Liver (tissue), 9 donors: Measurements from ENCODE around the gene ERVMER34-1. TPM values are rescaled to one million over a fixed set of nuclear protein-coding genes. Genes with fewer than 3 reads are reported as not detected.

ENCODE experiments used
- DNase-seq: peaks from one replicate; pipeline ENCODE4 v3.0.0-alpha.2; 2017; ENCODE audit warnings: low spot score
- H3K27ac ChIP-seq, 2 donors: one replicate each; pipeline ENCODE4 v1.7.0; 2013; ENCODE audit warnings: inconsistent platforms in 2 of 2, low read length in 2 of 2, control low read depth in 1 of 2, low read depth in 1 of 2, mild to moderate bottlenecking in 1 of 2
- H3K27me3 ChIP-seq, 4 donors: one replicate each; pipeline versions ENCODE4 v1.6.1 to v1.7.0; 2013; ENCODE audit warnings: low read length in 3 of 4, inconsistent platforms in 1 of 4, mild to moderate bottlenecking in 1 of 4, moderate library complexity in 1 of 4; ENCODE audit not compliant: control insufficient read depth in 4 of 4, insufficient read depth in 4 of 4
- H3K36me3 ChIP-seq, 4 donors: one replicate each; pipeline versions ENCODE4 v1.6.1 to v1.7.0; 2013; ENCODE audit warnings: low read length in 3 of 4, mild to moderate bottlenecking in 3 of 4, low read depth in 1 of 4, moderate library complexity in 1 of 4; ENCODE audit not compliant: control insufficient read depth in 4 of 4, insufficient read depth in 3 of 4
- H3K4me1 ChIP-seq, 4 donors: one replicate each; pipeline versions ENCODE4 v1.6.1 to v1.7.0; 2013; ENCODE audit warnings: low read length in 3 of 4, mild to moderate bottlenecking in 3 of 4, moderate library complexity in 1 of 4; ENCODE audit not compliant: control insufficient read depth in 4 of 4, insufficient read depth in 4 of 4
- H3K4me3 ChIP-seq, 3 donors: one replicate each; pipeline versions ENCODE4 v1.6.1 to v1.7.0; 2013; ENCODE audit warnings: low read length in 3 of 3, control low read depth in 1 of 3, low read depth in 1 of 3, mild to moderate bottlenecking in 1 of 3
- H3K9ac ChIP-seq, 2 donors: one replicate each; pipeline ENCODE4 v1.7.0; 2013; ENCODE audit warnings: low read length in 2 of 2, mild to moderate bottlenecking in 2 of 2, moderate library complexity in 2 of 2, control low read depth in 1 of 2, low read depth in 1 of 2
- H3K9me3 ChIP-seq, 4 donors: one replicate each; pipeline versions ENCODE4 v1.6.1 to v1.7.0; 2013; ENCODE audit warnings: low read length in 3 of 4; ENCODE audit not compliant: control insufficient read depth in 4 of 4
- ATF3 ChIP-seq: IDR thresholded peaks from 2 replicates; pipeline ENCODE4 v1.6.1; 2016; ENCODE audit warnings: antibody characterized with exemption
- CTCF ChIP-seq: fragments of 150-350 bp; IDR thresholded peaks from 2 replicates; pipeline ENCODE4 v1.5.1; 2017; ENCODE audit warnings: improper control_type of control experiment, low read depth, low read length; ENCODE audit not compliant: missing input control
- EGR1 ChIP-seq, 2 donors: IDR thresholded peaks; 2 replicates each; pipeline ENCODE4 v1.6.1; 2016 to 2018; ENCODE audit warnings: antibody characterized with exemption in 2 of 2, low read depth in 2 of 2
- FOXA1 ChIP-seq: IDR thresholded peaks from 2 replicates; pipeline ENCODE4 v1.6.1; 2016; ENCODE audit warnings: antibody characterized with exemption
- FOXA2 ChIP-seq: IDR thresholded peaks from 2 replicates; pipeline ENCODE4 v1.6.1; 2016; ENCODE audit warnings: antibody characterized with exemption
- GABPA ChIP-seq, 2 donors: IDR thresholded peaks in 1 of 2; conservative IDR thresholded peaks in 1 of 2; 2 replicates each; pipeline ENCODE4 v1.6.1; 2016; ENCODE audit warnings: antibody characterized with exemption in 2 of 2, mild to moderate bottlenecking in 1 of 2, moderate library complexity in 1 of 2
- HNF4A ChIP-seq, 2 donors: conservative IDR thresholded peaks; 2 replicates each; pipeline ENCODE4 v1.6.1; 2016; ENCODE audit warnings: antibody characterized with exemption in 2 of 2, mild to moderate bottlenecking in 2 of 2
- HNF4G ChIP-seq: IDR thresholded peaks from 2 replicates; pipeline ENCODE4 v1.6.1; 2016; ENCODE audit warnings: antibody characterized with exemption
- JUND ChIP-seq, 2 donors: IDR thresholded peaks; 2 replicates each; pipeline ENCODE4 v1.6.1; 2016; ENCODE audit warnings: antibody characterized with exemption in 2 of 2
- MAX ChIP-seq: IDR thresholded peaks from 2 replicates; pipeline ENCODE4 v1.6.1; 2016; ENCODE audit warnings: antibody characterized with exemption
- NR2F2 ChIP-seq: IDR thresholded peaks from 2 replicates; pipeline ENCODE4 v1.6.1; 2016; ENCODE audit warnings: antibody characterized with exemption
- RAD21 ChIP-seq, 2 donors: IDR thresholded peaks; 2 replicates each; pipeline ENCODE4 v1.6.1; 2016; ENCODE audit warnings: antibody characterized with exemption in 2 of 2, mild to moderate bottlenecking in 2 of 2
- REST ChIP-seq: IDR thresholded peaks from 2 replicates; pipeline ENCODE4 v1.6.1; 2016; ENCODE audit warnings: antibody characterized with exemption, mild to moderate bottlenecking
- RXRA ChIP-seq, 2 donors: IDR thresholded peaks; 2 replicates each; pipeline ENCODE4 v1.6.1; 2017 to 2018; ENCODE audit warnings: antibody characterized with exemption in 2 of 2, mild to moderate bottlenecking in 1 of 2
- SP1 ChIP-seq: IDR thresholded peaks from 2 replicates; pipeline ENCODE4 v1.6.1; 2018; ENCODE audit warnings: antibody characterized with exemption, mild to moderate bottlenecking
- TAF1 ChIP-seq: conservative IDR thresholded peaks from 2 replicates; pipeline ENCODE4 v1.6.1; 2016; ENCODE audit warnings: antibody characterized with exemption, mild to moderate bottlenecking
- YY1 ChIP-seq: IDR thresholded peaks from 2 replicates; pipeline ENCODE4 v1.6.1; 2016; ENCODE audit warnings: antibody characterized with exemption, mild to moderate bottlenecking
- ZBTB33 ChIP-seq: IDR thresholded peaks from 2 replicates; pipeline ENCODE4 v1.6.1; 2016; ENCODE audit warnings: antibody characterized with exemption
- WGBS: extraction: QIAGEN DNeasy Blood & Tissue Kit; methylation state at CpG from one replicate; pipeline ENCODE4 v1.1.7; 2013; 5-methylcytosine and 5-hydroxymethylcytosine counted together
- polyA plus RNA-seq, 2 donors: library from polyadenylated mRNA; stranded (reverse) in 1 of 2; unstranded in 1 of 2; fragments of 200-250 nt in 1 of 2; fragments of >200 nt in 1 of 2; fragmentation: Nextera tagmentation in 1 of 2; extraction: Ambion mirVana in 1 of 2; gene quantifications; one replicate each; pipeline versions ENCODE4 v1.2.1 to v1.2.3, GENCODE V29; 2013 to 2015
- total RNA-seq, 2 donors: library from RNA; depleted of rRNA; stranded (reverse); fragments of >200 nt; gene quantifications; one replicate each; pipeline ENCODE4 v1.2.3, GENCODE V29; 2014
- donor health status: healthy.
- donor health status: healthy.
- donor health status: healthy.
- donor health status: healthy.
- donor health status: healthy.

ERVMER34-1 gene
- total and polyA plus RNA-seq, 4 donors = under 0.01 to 0.08 (median 0.02) TPM; not detected in 1

GRCh38 chr4:52795533-52795932 is 44.3 kb upstream of the ERVMER34-1 start:
- H3K36me3 ChIP-seq = no peaks in the 10 kb centered on the region
- H3K27ac ChIP-seq = no peak overlapping the region
- H3K4me1 ChIP-seq = no peaks in the 10 kb centered on the region
- DNase-seq = no peak
- no peak overlapping the region for H3K4me3 ChIP-seq
- TF ChIP-seq GABPA (IDR thresholded peaks at IDR 0.05 in 1 of 2, conservative IDR thresholded peaks at IDR 0.05 in 1 of 2) = no peak
- no peak for TF ChIP-seq RAD21 (IDR thresholded peaks at IDR 0.05)
- no peak for TF ChIP-seq ATF3
- no peak for TF ChIP-seq MAX
- TF ChIP-seq FOXA2 = no peak
- no peak for TF ChIP-seq JUND (IDR thresholded peaks at IDR 0.05)
- no peak for TF ChIP-seq CTCF
- no peak for TF ChIP-seq RXRA (IDR thresholded peaks at IDR 0.05)
- TF ChIP-seq FOXA1 = no peak
- TF ChIP-seq SP1 = no peak
- TF ChIP-seq YY1 = no peak
- no peak for TF ChIP-seq HNF4A (conservative IDR thresholded peaks at IDR 0.05)
- TF ChIP-seq NR2F2 = no peak
- TF ChIP-seq TAF1 = no peak
- TF ChIP-seq REST = no peak
- no peak for TF ChIP-seq EGR1 (IDR thresholded peaks at IDR 0.05; ENCODE audit: low read depth in 2 of 2)
- no peak for TF ChIP-seq HNF4G
- no peak for TF ChIP-seq ZBTB33
- no peaks in the 10 kb centered on the region for H3K27me3 ChIP-seq
- no peak overlapping the region for H3K9ac ChIP-seq
- H3K9me3 ChIP-seq = no peaks in the 10 kb centered on the region

- Histone ChIP-seq H3K27ac (no peak overlapping the region), H3K4me3 (no peak overlapping the region)
- WGBS = 92% methylated on average over 5 of the region's 5 CpGs
These were observed 40.7 kb upstream of the ERVMER34-1 start for GRCh38 chr4:52791936-52792335.

More at GRCh38 chr4:52791936-52792335, 40.7 kb upstream of the ERVMER34-1 start:
- TF ChIP-seq RAD21 (IDR thresholded peaks at IDR 0.05) (no peak), FOXA2 (no peak), HNF4A (conservative IDR thresholded peaks at IDR 0.05) (no peak), HNF4G (no peak), SP1 (no peak), NR2F2 (no peak)
- Histone ChIP-seq H3K9me3 (no peaks in the 10 kb centered on the region), H3K36me3 (no peaks in the 10 kb centered on the region), H3K27me3 (no peaks in the 10 kb centered on the region), H3K4me1 (no peaks in the 10 kb centered on the region), H3K9ac (no peak overlapping the region)
- DNase-seq = no peak
